Measurements from ENCODE around the gene SPATA20. TPM values are rescaled to one million over a fixed set of nuclear protein-coding genes. Genes with fewer than 3 reads are reported as not detected.

The SPATA20 gene
- total and polyA plus RNA-seq, 2 of the 4 experiments (the other 2 are of a cell fraction): 17.0 to 35.0 TPM

DNA sequence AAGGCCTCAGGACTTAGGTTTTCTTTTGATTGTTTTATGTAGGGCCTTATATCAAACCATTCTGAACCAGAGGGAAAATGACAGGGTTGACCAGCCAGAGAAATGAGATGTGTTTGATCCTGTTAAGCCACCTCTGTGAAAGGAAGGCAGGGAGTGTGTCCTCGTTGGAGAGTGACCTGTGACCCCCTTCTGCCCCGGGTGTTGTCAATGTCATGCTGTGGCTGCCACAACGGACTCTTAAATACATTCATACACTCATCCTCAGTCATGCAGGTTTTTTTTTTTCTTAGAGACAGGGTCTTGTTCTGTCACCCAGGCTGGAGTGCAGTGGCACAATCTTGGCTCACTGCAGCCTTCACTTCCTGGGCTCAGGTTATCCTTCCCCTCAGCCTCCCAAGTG lies 32.6 kb upstream of the SPATA20 start:
- Histone ChIP-seq H3K9ac (ENCODE audit: low read depth, low read length) (no peak overlapping the region), H2AK5ac (ENCODE audit: low read depth, low read length) (no peak overlapping the region), H3K9me1 (ENCODE audit: insufficient read depth, low read length) (no peaks in the 10 kb centered on the region), H3K27me3 (ENCODE audit: control insufficient read depth, insufficient read depth, low read length) (peaks cover 6% of the 10 kb centered on the region; the same call in 1 of the 2 replicates), H3K4me3 (ENCODE audit: insufficient read depth, low read depth, low read length) (no peak overlapping the region), H4K20me1 (ENCODE audit: insufficient read depth, low read length) (no peaks in the 10 kb centered on the region), H3K36me3 (ENCODE audit: control insufficient read depth, insufficient read depth, low read length) (no peaks in the 10 kb centered on the region), H3K18ac (ENCODE audit: low read depth, low read length) (no peak overlapping the region), H2AK9ac (replicated peaks; ENCODE audit: low read depth, low read length, poor library complexity) (no peak overlapping the region), H3K4me1 (ENCODE audit: control insufficient read depth, insufficient read depth, low read length) (peaks cover 2% of the 10 kb centered on the region), H2BK5ac (ENCODE audit: low read depth, low read length, poor library complexity, severe bottlenecking) (no peak overlapping the region), H3K4ac (ENCODE audit: low read depth, low read length) (no peak overlapping the region), H4K8ac (ENCODE audit: low read depth in 2 of 2, low read length in 2 of 2) (no peak overlapping the region), H2BK120ac (ENCODE audit: low read depth, low read length) (no peak overlapping the region), H3K56ac (ENCODE audit: extremely low read depth, insufficient read depth, low read length) (no peak overlapping the region), H2AFZ (replicated peaks; ENCODE audit: low read length, poor library complexity) (no peak overlapping the region), H2BK15ac (ENCODE audit: low read depth, low read length) (no peak overlapping the region), H2BK20ac (ENCODE audit: low read depth, low read length) (no peak overlapping the region), H3K9me3 (ENCODE audit: control insufficient read depth, insufficient read depth, low read length) (no peaks in the 10 kb centered on the region), H4K5ac (ENCODE audit: low read depth, low read length) (no peak overlapping the region), H3K14ac (replicated peaks; ENCODE audit: low read depth, low read length) (no peak overlapping the region), H3K23ac (ENCODE audit: low read depth, low read length) (no peak overlapping the region), H3K79me1 (ENCODE audit: low read depth in 1 of 2, low read length in 2 of 2) (no peaks in the 10 kb centered on the region), H3K27ac (ENCODE audit: insufficient read depth, low read length) (no peak overlapping the region), H3K4me2 (ENCODE audit: low read depth, low read length) (no peak overlapping the region), H4K91ac (ENCODE audit: insufficient read depth, low read depth, low read length) (no peak overlapping the region)
- TF ChIP-seq SMC3 (IDR thresholded peaks at IDR 0.05; ENCODE audit: low read depth, low read length) (no peak), MAFK (IDR thresholded peaks at IDR 0.05; ENCODE audit: low read depth, low read length) (no peak), ELK1 (IDR thresholded peaks at IDR 0.05; ENCODE audit: borderline replicate concordance, low read depth, low read length) (no peak), NFE2L2 (IDR thresholded peaks at IDR 0.05; ENCODE audit: low read depth, low read length) (no peak), MXI1 (IDR thresholded peaks at IDR 0.05; ENCODE audit: borderline replicate concordance, low read depth, low read length) (no peak), RFX5 (IDR thresholded peaks at IDR 0.05; ENCODE audit: low read depth, low read length) (no peak), BHLHE40 (IDR thresholded peaks at IDR 0.05; ENCODE audit: low read depth, low read length) (no peak), FOS (IDR thresholded peaks at IDR 0.05; ENCODE audit: low read depth, low read length) (no peak), CHD1 (IDR thresholded peaks at IDR 0.05; ENCODE audit: low read depth, low read length) (no peak), RAD21 (IDR thresholded peaks at IDR 0.05; ENCODE audit: low read length) (no peak), CEBPB (IDR thresholded peaks at IDR 0.05; ENCODE audit: low read depth, low read length) (no peak), RCOR1 (IDR thresholded peaks at IDR 0.05; ENCODE audit: insufficient replicate concordance, low read length) (no peak), POLR2A (IDR thresholded peaks at IDR 0.05; ENCODE audit: low read depth, low read length) (no peak)
- TF ChIP-seq, protein P1, sequence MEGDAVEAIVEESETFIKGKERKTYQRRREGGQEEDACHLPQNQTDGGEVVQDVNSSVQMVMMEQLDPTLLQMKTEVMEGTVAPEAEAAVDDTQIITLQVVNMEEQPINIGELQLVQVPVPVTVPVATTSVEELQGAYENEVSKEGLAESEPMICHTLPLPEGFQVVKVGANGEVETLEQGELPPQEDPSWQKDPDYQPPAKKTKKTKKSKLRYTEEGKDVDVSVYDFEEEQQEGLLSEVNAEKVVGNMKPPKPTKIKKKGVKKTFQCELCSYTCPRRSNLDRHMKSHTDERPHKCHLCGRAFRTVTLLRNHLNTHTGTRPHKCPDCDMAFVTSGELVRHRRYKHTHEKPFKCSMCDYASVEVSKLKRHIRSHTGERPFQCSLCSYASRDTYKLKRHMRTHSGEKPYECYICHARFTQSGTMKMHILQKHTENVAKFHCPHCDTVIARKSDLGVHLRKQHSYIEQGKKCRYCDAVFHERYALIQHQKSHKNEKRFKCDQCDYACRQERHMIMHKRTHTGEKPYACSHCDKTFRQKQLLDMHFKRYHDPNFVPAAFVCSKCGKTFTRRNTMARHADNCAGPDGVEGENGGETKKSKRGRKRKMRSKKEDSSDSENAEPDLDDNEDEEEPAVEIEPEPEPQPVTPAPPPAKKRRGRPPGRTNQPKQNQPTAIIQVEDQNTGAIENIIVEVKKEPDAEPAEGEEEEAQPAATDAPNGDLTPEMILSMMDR (conservative IDR thresholded peaks at IDR 0.05; ENCODE audit: low read depth, low read length): no peak
- in situ Hi-C loops (cut with MboI; ENCODE audit: low sequenced_read_pairs): no loop called here
- ChIA-PET POLR2A (ENCODE audit: unreplicated experiment) (no interaction called here), CTCF (no interaction called here)
- DNase-seq: no peak
- dilution Hi-C loops (cut with HindIII; ENCODE audit: low sequenced_read_pairs, unreplicated experiment): no loop called here
- no CpG with 5 or more reads among the region's 3 CpGs for WGBS, 2 experiments (ENCODE audit: extremely low coverage in 2 of 2, insufficient read length in 1 of 2)
- no peak for ATAC-seq (ENCODE audit: low read depth)
- BruUV-seq (replicated peaks): no TSS peak
- intact Hi-C loops (cut with micrococcal nuclease): no loop called here
